ENCODE results near the gene VIM.
A peak's percentile ranks its signal among the peaks of the same experiment; 100 is the strongest.

VIM gene

GRCh38 chr10:17229717-17229966 is 1.6 kb downstream of the VIM start:
- no peak for FAIRE-seq
- no peak for DNase-seq (ENCODE audit: extremely low spot score, insufficient read length, low read depth)

GRCh38 chr10:17229967-17230682 is 2.1 kb downstream of the VIM start:
- FAIRE-seq (peak; percentile 91), DNase-seq (ENCODE audit: extremely low spot score, insufficient read length, low read depth) (peak; percentile 54)

GRCh38 chr10:17231788-17232187 is 3.7 kb downstream of the VIM start:
- FAIRE-seq (no peak), DNase-seq (ENCODE audit: extremely low spot score, insufficient read length, low read depth) (no peak)

GRCh38 chr10:17232276-17232960 is 4.4 kb downstream of the VIM start:
- FAIRE-seq = peak; percentile 83
- DNase-seq (ENCODE audit: extremely low spot score, insufficient read length, low read depth) = no peak

GRCh38 chr10:17233286-17233991 is 5.4 kb downstream of the VIM start:
- DNase-seq (ENCODE audit: extremely low spot score, insufficient read length, low read depth) (no peak), FAIRE-seq (no peak)

- DNase-seq (ENCODE audit: extremely low spot score, insufficient read length, low read depth) = no peak
- FAIRE-seq = no peak
These were observed 6.4 kb downstream of the VIM start for GRCh38 chr10:17234431-17234945.

GRCh38 chr10:17235136-17235535 is 7.1 kb downstream of the VIM start:
- DNase-seq (ENCODE audit: extremely low spot score, insufficient read length, low read depth) (no peak), FAIRE-seq (no peak)

GRCh38 chr10:17236468-17237148 is 8.6 kb downstream of the VIM start:
- FAIRE-seq (no peak), DNase-seq (ENCODE audit: extremely low spot score, insufficient read length, low read depth) (no peak)

GRCh38 chr10:17237149-17237527 is 9.1 kb downstream of the VIM start:
- no peak for DNase-seq (ENCODE audit: extremely low spot score, insufficient read length, low read depth)
- FAIRE-seq = no peak

- DNase-seq (ENCODE audit: extremely low spot score, insufficient read length, low read depth) (no peak), FAIRE-seq (no peak)
These were observed 9.9 kb downstream of the VIM start for GRCh38 chr10:17237915-17238444.

GRCh38 chr10:17238445-17239291 is 10.6 kb downstream of the VIM start:
- FAIRE-seq (no peak), DNase-seq (ENCODE audit: extremely low spot score, insufficient read length, low read depth) (no peak)

- FAIRE-seq (no peak), DNase-seq (ENCODE audit: extremely low spot score, insufficient read length, low read depth) (no peak)
These were observed 11.5 kb downstream of the VIM start for GRCh38 chr10:17239345-17240085.

- no peak for FAIRE-seq
- no peak for DNase-seq (ENCODE audit: extremely low spot score, insufficient read length, low read depth)
These were observed 12.1 kb downstream of the VIM start for GRCh38 chr10:17240096-17240495.

GRCh38 chr10:17240616-17241015 is 12.6 kb downstream of the VIM start:
- DNase-seq (ENCODE audit: extremely low spot score, insufficient read length, low read depth) = no peak
- no peak for FAIRE-seq

GRCh38 chr10:17241611-17242333 is 13.7 kb downstream of the VIM start:
- FAIRE-seq = no peak

GRCh38 chr10:17244700-17245365 is 16.8 kb downstream of the VIM start:
- DNase-seq (ENCODE audit: extremely low spot score, insufficient read length, low read depth) (no peak), FAIRE-seq (no peak)

More at GRCh38 chr10:17241611-17242333, 13.7 kb downstream of the VIM start:
- no peak for DNase-seq (ENCODE audit: extremely low spot score, insufficient read length, low read depth)

- DNase-seq (ENCODE audit: extremely low spot score, insufficient read length, low read depth) = no peak
- no peak for FAIRE-seq
These were observed 19.2 kb downstream of the VIM start for GRCh38 chr10:17247210-17247609.

GRCh38 chr10:17248964-17249363 is 20.9 kb downstream of the VIM start:
- no peak for FAIRE-seq
- no peak for DNase-seq (ENCODE audit: extremely low spot score, insufficient read length, low read depth)
